A673 (cell line): ENCODE measurements around the gene MICALL1.

Experiments used
- EZH2 ChIP-seq: fragments of 200-600 bp; sonication (generic); IDR thresholded peaks from 2 replicates; pipeline ENCODE4 v1.6.1; 2017; ENCODE audit warnings: borderline replicate concordance, low read depth, mild to moderate bottlenecking, mixed read lengths, antibody characterized with exemption, low read length; ENCODE audit not compliant: poor library complexity, severe bottlenecking
- TF ChIP-seq, protein P1 (sequence below): fragments of 300-800, 200-600 bp; sonication (generic); conservative IDR thresholded peaks from 2 replicates; pipeline ENCODE4 v1.5.1; 2017; ENCODE audit warnings: low read depth, mild to moderate bottlenecking, antibody characterized with exemption, low read length, moderate library complexity, mixed read lengths

DNA sequence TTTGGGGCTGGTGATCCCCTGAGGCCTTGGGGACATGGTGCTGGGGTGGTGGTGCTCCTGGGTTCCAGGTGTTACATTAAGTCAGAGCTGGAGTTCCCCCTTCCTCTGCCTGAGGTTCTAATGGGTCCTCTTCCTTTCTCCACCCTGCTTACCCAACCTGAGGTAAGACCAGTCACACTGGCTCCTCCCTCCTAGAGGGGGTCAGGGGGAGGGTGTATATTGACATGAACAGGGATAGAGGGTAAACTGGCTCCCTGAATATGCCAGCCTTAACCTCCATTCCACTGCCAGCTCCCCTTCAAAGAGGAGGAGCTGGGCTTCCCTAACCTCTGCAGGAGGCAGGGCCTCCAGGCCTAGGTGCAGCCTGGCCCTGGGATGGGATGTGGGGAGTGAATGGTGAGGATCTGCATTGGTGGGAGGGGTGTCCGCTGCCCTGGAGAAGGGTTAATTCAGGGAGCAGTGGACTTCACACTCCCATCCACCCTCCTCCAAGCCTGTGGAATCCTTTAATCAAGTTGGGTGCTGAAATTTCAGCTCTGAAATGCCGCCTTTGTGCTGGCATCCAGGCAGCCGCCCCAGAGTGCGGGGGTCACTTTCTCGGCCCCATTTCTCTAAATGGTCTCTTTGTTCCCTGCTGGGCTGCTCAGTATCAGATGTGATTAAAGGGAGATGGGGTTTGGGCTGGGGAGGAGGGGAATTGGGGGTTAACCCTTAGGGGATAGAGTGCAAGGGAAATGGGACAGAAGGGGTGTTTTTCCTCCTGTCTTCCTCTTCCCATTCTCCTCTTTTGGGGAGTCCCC, 62.6 kb downstream of the MICALL1 start:
- TF ChIP-seq, protein P1, sequence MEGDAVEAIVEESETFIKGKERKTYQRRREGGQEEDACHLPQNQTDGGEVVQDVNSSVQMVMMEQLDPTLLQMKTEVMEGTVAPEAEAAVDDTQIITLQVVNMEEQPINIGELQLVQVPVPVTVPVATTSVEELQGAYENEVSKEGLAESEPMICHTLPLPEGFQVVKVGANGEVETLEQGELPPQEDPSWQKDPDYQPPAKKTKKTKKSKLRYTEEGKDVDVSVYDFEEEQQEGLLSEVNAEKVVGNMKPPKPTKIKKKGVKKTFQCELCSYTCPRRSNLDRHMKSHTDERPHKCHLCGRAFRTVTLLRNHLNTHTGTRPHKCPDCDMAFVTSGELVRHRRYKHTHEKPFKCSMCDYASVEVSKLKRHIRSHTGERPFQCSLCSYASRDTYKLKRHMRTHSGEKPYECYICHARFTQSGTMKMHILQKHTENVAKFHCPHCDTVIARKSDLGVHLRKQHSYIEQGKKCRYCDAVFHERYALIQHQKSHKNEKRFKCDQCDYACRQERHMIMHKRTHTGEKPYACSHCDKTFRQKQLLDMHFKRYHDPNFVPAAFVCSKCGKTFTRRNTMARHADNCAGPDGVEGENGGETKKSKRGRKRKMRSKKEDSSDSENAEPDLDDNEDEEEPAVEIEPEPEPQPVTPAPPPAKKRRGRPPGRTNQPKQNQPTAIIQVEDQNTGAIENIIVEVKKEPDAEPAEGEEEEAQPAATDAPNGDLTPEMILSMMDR, result no peak
- no peak for TF ChIP-seq EZH2
